Measurements from ENCODE around the gene TENT4B.

DNA sequence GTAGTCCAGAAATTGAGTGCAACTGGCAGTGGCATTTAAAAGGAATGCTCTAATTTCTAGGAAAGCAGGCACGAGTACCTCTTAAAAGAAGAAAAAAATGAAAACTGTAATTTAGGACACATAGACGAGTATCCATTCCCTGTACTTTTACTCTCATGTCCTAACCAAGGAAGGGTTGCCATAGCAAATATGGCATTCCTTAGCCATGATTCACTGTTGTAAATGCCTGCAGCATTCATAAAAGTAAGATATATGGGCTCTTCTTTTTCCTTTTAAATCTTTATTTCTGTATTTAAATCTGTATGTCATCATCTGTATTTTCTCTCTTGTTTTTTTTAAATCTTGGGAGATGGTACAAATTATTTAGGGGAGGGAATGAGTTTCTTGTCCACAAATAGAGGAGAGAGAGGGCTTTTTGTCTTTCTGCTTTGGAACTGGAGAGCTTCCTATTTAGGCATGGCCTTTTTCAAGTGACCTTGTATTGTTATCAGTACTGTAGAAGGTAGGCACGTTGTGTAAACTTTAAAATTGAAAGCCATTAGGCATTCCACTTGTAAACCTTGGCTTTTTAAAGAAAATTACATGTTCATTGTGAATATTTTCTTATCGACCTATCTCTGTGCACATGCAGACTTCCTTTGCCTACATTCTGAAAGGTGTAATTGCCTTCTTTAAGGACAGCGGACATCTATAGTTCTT, 50.0 kb downstream of the TENT4B start:
- no peak for TF ChIP-seq CEBPB (IDR thresholded peaks at IDR 0.05)
- no peak for TF ChIP-seq KDM5A (IDR thresholded peaks at IDR 0.05)
- TF ChIP-seq, protein P1, sequence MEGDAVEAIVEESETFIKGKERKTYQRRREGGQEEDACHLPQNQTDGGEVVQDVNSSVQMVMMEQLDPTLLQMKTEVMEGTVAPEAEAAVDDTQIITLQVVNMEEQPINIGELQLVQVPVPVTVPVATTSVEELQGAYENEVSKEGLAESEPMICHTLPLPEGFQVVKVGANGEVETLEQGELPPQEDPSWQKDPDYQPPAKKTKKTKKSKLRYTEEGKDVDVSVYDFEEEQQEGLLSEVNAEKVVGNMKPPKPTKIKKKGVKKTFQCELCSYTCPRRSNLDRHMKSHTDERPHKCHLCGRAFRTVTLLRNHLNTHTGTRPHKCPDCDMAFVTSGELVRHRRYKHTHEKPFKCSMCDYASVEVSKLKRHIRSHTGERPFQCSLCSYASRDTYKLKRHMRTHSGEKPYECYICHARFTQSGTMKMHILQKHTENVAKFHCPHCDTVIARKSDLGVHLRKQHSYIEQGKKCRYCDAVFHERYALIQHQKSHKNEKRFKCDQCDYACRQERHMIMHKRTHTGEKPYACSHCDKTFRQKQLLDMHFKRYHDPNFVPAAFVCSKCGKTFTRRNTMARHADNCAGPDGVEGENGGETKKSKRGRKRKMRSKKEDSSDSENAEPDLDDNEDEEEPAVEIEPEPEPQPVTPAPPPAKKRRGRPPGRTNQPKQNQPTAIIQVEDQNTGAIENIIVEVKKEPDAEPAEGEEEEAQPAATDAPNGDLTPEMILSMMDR (IDR thresholded peaks at IDR 0.05) = no peak
- TF ChIP-seq BHLHE40 (IDR thresholded peaks at IDR 0.05; ENCODE audit: low read depth, low read length) = no peak
- no peak for TF ChIP-seq JUN (IDR thresholded peaks at IDR 0.05)
- no peak for TF ChIP-seq POLR2A (IDR thresholded peaks at IDR 0.05; ENCODE audit: low read length)
- TF ChIP-seq EP300 (IDR thresholded peaks at IDR 0.05) = no peak
- TF ChIP-seq, protein P2, sequence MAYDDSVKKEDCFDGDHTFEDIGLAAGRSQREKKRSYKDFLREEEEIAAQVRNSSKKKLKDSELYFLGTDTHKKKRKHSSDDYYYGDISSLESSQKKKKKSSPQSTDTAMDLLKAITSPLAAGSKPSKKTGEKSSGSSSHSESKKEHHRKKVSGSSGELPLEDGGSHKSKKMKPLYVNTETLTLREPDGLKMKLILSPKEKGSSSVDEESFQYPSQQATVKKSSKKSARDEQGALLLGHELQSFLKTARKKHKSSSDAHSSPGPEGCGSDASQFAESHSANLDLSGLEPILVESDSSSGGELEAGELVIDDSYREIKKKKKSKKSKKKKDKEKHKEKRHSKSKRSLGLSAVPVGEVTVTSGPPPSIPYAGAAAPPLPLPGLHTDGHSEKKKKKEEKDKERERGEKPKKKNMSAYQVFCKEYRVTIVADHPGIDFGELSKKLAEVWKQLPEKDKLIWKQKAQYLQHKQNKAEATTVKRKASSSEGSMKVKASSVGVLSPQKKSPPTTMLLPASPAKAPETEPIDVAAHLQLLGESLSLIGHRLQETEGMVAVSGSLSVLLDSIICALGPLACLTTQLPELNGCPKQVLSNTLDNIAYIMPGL (CRISPR knock-in tag; IDR thresholded peaks at IDR 0.05; ENCODE audit: borderline replicate concordance) = no peak
- no peak for TF ChIP-seq HDAC2 (IDR thresholded peaks at IDR 0.05)

Data from A549 (cell line).